Activated T-helper 1 cell treated with anti-CD3 and anti-CD28 coated beads, Interleukin-2, amount 50 U/mL, for 16 hours (primary cell): ENCODE measurements around the gene TTC23.
A peak's percentile ranks its signal among the peaks of the same experiment; 100 is the strongest.
"Not testable (repeated sequence)": the region's sequence is repeated elsewhere in the genome, so short reads cannot be mapped to it uniquely, and the experiment has no call there.

Experiments
- DNase-seq, 2 donors: peaks; one replicate each; pipeline ENCODE4 v3.0.0-alpha.2; 2020; ENCODE audit warnings: low read depth in 1 of 2, low spot score in 1 of 2

TTC23 gene

DNA sequence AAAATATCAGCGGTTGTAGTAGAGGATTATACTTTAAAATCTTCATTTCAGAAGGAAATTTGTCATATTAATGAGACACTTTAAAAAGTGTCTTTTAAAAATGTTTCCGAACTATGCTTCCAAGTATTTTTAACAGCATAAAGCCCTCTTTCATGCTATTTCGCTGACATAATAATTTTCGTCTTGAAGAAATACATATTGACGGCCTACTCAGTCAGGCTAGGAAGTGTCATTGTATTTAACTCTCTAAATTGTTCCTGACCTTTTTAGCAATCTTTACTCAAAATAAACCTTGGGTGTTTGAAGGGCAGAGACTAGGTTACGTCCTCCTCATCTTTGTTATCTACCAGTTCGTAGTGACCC is 1.1 kb upstream of the TTC23 start:
- DNase-seq: no peak

DNA sequence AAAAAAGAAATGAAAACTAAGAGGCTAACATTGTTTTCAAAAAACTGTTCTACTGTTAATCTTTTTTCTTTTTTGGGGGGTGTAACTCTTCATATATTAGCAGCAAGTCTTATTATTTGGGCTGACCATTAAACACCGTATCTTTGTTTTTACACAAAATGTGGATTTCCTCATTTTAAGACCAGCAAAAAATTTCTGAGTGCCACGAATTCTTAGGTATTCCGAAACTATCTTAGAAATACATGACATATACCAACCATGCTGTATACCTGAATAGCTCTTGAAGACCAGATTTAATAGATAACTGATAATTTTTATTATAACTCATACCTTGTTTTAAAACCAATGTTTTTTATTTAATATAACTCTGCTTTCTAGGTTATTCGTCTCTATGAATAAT is 620 bp upstream of the TTC23 start:
- no peak for DNase-seq

DNA sequence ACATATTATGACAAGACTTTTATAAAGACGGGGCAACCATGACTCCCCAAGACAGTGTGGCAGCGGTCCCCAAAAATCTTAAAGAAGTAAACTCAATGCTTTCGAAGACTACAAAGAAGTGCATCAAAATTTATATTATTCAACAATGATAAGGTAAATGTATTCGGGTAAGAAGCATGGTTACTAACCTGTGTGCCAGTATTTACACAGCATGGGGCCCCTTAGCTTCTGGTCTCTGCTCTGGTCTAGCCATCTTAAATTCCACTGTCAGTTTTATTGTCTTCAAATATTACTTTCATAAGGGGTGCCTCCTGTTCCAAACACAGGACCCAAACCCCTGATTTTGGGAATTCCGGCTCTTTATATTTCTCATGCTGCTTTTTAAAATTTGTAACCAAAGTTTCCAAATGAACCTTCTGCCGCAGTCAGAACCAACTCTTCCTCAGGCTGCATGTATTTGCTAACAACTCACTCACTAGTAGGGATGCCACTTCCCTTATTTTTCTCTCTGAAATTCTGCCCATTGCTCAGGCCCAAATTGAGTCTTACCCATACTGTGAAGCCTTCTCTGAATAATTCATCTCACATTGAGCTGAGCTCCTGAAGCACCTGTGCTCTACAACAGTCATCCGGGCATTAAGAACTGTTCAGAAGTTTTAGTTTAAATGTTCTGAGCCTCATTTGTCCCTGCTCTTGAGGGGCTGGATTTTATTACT is 1.2 kb downstream of the TTC23 start:
- DNase-seq: no peak

DNA sequence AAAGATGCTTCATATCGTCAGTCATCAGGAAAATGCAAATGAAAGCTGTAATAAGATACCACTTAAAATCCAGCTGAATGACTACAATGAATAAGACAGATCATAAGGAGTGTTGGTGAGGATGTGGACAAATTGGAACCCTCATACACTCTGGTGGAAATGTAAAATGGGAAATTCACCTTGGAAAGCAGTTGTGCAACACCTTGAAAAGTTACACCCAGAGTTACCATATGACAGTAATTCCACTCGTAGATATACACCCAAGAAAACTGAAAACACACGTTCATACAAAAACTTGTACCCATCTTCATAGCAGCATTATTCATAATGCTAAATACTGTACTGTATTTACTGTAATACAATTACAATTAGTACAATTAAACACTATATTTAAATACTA is 2.3 kb downstream of the TTC23 start:
- DNase-seq: no peak

GRCh38 chr15:99244306-99244705 is 5.1 kb downstream of the TTC23 start:
- no peak for DNase-seq

DNA sequence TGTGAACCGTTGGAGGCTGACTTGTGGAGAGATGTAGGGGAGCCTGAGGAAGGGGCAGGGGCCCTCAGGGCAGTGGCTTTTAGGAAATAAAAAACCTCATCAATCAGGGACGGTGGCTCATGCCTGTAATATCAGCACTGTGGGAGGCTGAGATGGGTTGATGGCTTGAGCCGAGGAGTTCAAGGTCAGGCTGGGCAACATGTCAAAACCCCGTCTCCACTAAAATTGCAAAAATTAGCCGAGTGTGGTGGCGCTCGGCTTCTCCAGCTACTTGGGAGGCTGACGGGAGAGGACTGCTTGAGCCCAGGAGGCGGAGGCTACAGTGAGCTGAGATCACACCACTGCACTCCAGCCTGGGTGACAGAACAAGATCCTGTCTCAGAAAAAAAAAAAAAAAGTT is 7.6 kb downstream of the TTC23 start:
- no peak for DNase-seq

GRCh38 chr15:99239545-99240198 is 9.7 kb downstream of the TTC23 start:
- DNase-seq: no peak

- DNase-seq: no peak
Measured at GRCh38 chr15:99238849-99239248, 10.5 kb downstream of the TTC23 start.

DNA sequence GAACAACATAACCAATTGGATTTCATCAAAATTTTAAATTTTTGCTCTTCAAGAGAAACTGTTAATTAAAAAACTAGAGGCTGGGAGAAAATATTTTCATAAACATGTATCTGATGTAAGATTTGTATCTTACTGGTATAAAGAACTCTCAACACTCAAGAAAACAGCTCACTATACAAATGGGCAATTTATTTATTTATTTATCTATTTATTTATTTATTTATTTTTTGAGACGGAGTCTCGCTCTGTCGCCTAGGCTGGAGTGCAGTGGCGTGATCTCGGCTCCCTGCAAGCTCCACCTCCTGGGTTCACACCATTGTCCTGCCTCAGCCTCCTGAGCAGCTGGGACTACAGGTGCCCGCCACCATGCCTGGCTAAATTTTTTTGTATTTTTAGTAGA is 15.2 kb downstream of the TTC23 start:
- DNase-seq: not testable (repeated sequence)

GRCh38 chr15:99232740-99233139 is 16.6 kb downstream of the TTC23 start:
- no peak for DNase-seq

GRCh38 chr15:99230867-99231266 is 18.5 kb downstream of the TTC23 start:
- no peak for DNase-seq

DNA sequence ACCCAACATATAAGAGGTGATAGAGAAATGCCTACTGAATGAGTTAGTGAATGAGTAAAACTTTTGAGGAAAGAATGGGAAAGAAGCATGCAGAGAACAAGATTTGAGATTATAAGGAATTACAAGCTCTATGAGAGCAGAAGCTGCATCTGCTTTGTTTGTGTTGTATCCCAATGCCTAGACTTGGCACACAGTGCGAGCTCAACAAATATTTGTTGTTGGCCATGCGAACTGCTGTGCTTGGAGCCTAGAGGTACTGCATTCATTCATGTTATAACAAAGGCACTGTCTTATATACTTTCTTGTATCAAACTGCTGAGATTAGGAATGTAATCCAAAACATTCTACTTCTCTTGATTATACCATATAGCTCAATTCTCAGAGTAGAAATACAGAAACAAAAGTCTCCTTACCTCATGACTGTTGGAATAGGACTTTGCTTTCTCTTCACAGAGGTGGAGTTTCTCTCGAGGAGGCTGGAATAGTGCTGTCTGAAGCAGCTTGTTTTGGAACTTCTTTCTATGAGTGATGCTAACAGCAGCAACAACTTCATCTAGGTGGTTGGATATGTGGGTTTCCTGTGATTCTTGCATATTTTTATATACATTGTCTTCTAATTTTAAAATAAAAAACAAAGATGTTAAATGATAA is 21.1 kb downstream of the TTC23 start:
- no peak for DNase-seq

- no peak for DNase-seq
Measured at GRCh38 chr15:99226802-99227201, 22.6 kb downstream of the TTC23 start.

GRCh38 chr15:99224372-99225214 is 24.8 kb downstream of the TTC23 start:
- DNase-seq: no peak

DNA sequence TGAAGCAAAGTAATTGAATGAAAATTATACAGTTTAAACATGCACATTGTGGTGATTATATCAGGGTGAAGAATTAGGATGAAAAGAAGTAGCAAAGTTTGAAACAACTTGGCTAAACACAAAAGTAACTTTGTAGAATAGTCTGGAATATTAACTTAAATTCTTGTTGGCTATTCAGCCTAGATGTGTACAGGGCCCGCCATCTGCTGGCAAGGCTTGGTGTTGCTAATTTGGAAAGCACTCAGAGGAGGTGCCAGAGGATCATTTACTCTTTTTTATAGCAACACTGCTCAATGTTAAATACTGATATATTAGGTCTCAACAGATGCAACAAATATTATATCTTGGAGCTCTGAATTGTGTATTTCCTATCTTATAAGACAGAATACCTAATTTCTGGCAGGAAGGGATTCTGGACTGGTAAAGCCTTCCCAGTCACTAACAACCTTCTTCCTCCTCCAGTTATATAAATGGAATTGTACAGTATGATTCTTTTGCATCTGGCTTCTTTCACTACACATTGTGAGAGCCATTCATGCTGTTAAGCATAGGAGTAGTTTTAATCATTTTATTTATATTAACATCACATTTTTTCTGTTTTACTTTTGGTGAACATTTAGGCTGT is 36.1 kb downstream of the TTC23 start:
- peak; percentile 6 to 22 for DNase-seq

DNA sequence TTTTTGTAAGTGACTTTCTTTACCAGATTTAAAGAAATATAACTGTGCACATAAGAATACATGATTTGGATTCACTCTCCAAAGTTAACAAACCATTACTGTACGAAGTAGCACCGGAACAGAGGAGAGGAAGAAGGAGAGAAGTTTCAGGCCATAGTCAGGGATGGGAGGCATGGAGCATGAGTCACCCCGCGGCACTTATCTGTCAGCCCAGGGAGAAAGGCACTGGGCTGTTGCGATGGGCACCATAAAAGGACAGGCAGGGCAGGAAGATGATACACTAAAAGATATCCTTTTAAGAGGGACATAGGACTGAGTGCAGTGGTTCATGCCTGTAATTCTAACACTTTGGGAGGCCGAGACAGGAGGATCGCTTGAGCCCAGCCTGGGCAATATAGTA is 37.0 kb downstream of the TTC23 start:
- DNase-seq: no peak

DNA sequence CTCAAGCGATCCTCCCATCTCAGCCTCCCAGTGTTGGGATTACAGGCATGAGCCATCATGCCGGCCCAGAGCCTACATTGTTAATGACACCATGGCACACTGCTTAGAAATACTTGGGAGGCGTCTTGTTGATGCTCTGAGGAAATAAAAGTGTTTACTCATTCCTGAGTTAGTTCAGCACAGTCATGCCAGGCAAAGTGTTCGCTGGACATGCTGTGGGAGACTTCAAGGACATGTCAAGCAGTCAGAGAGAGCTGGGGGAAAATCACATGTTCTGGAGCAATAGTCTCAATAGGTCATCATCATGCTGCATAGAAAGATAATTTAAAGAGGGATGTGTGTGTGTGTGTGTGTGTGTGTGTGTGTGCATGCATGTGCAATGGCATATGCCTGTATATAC is 37.5 kb downstream of the TTC23 start:
- DNase-seq: no peak

DNA sequence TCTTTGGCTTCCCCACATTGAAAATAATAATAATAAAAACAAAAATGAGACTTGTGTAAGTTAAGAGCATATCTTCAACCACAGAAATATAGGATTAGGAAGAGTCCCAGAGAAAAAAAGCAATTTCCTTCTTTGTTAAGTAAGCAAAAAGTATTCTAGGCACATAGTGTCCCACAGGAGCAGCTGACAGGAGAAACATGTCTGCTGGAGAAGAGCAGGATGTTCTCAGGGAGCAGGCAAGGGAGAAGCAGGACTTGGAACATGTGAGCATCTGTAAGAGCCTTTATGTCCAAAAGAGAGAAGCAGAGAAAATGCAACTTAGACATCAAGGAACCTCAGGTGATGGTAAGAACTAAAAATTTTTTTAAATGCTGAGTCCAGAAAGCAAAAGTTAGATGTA is 39.0 kb downstream of the TTC23 start:
- no peak for DNase-seq

DNA sequence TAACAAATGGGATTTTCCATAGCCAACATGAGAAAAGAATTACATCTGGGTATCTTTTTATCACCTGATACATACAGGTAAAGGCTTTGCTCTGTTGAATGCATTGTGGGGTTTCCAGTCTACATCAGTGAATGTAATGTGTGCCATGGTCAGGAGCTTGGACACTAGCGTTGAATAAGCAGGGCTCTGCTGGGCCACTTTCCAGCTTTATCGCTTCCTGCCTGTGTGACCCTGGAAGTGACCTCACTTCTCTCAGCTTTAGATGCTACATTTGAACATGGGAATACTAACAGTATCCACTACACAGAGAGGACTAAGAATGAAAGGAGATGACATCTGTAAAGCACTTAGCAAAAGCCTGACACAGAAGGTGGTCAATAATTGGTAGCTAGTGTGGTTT is 40.1 kb downstream of the TTC23 start:
- no peak for DNase-seq

GRCh38 chr15:99207672-99208071 is 41.7 kb downstream of the TTC23 start:
- DNase-seq: no peak

- DNase-seq: no peak
Measured at GRCh38 chr15:99202176-99202552, 47.2 kb downstream of the TTC23 start.
